Cerebellar nuclear complex (tissue), 1 donor: ENCODE data around the gene FNDC11.
"Not testable (repeated sequence)": the region's sequence is repeated elsewhere in the genome, so short reads cannot be mapped to it uniquely, and the experiment has no call there.

ENCODE experiments used
- DNase-seq, 2 experiments: peaks; one replicate each; lab custom pipeline; 2025; lab: John Stamatoyannopoulos, UW

FNDC11 gene

DNA sequence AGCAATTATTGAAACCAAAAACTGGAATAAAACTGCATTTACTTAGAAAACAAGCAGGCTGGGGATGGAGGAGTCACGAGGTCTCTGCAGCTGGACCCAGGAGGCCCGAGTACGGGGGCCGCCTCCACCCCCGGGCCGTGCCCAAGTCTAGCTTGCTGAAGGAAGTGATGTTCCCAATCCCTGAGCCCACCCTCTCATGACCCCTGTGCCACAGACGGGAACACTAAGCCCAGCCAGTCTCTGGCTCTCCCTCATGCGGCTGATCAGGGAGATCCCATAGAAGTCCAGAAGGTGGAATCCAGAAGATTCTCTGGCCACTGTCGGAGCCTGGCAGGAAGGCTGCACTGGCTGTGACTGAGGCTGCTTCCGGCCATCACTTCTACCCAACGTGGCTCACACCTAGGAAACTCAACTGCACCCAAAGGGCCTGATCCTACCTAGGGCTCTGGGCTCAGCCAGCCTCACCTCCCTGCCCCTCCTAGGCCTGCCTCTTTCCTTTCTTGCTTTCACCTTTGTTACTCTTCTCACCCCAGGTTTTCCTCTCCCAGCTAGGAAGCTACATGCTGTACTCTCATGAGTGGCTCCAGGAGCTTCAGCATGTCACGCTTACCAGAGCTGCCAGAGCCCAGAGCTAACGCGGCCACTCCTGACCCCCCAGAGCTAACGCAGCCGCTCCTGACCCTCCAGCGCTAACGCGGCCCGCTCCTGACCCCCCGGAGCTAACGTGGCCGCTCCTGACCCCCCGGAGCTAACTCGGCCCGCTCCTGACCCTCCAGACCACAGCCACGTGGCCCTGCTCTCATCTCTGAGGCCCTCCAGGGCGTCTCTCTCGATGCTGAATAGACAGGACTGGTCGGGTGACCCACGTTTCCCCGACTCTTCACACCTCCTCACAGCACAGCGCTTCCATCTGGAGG lies 44.8 kb downstream of the FNDC11 start:
- DNase-seq = no peak

GRCh38 chr20:63599396-63600050 lies 45.6 kb downstream of the FNDC11 start:
- DNase-seq = no peak

- not testable (repeated sequence) for DNase-seq
Measured at GRCh38 chr20:63601679-63602078, 47.7 kb downstream of the FNDC11 start.

- no peak for DNase-seq
Measured at GRCh38 chr20:63602321-63602720, 48.4 kb downstream of the FNDC11 start.
